K562 (cell line): ENCODE results near the gene CENPP. TPM values are rescaled to one million over a fixed set of nuclear protein-coding genes. Genes with fewer than 3 reads are reported as not detected.

Source experiments
- ATAC-seq: fragments of 200-7000 bp; cut with Tn5 transposase; 3 replicates; pipeline ENCODE4 v1.9.1; 2020; ENCODE audit warnings: moderate library complexity
- BruUV-seq: library from RNA; stranded (reverse); fragments of 400-500 nt; replicated peaks from 2 replicates; lab custom pipeline; 2021; lab: Mats Ljungman, UMichigan
- CTCF ChIA-PET: fragments of 300-600 bp; formaldehyde crosslinking; extraction: SDS; loops from one replicate; lab custom pipeline; 2021; ENCODE audit warnings: low intra/inter-chr PET ratio; lab: Yijun Ruan, JAX
- POLR2A ChIA-PET: fragments of 300-600, 350-650 bp; sonication (Branson Sonifier 250); formaldehyde crosslinking; extraction: SDS; loops from one replicate; lab custom pipeline; 2021; ENCODE audit warnings: antibody characterized with exemption, inconsistent platforms; lab: Yijun Ruan, JAX
- DNase-seq, 4 experiments: peaks; one replicate each; pipeline versions ENCODE4 v3.0.0 to v3.0.0-alpha.2; 2011 to 2018; ENCODE audit warnings: low spot score in 3 of 4, mixed read lengths in 3 of 4; ENCODE audit errors: extremely low read depth in 1 of 4
- FAIRE-seq: peaks from 2 replicates; lab custom pipeline; 2011; peaks lifted over from hg19 to GRCh38; lab: Jason Lieb, UNC
- H2AFZ ChIP-seq: 2 replicates; pipeline ENCODE4 v1.6.0; 2011; ENCODE audit warnings: low read depth, low read length, control low read depth, inconsistent platforms
- H3K27ac ChIP-seq: fragments of 200-600 bp; 3 replicates; pipeline ENCODE4 v1.8.0; 2011; ENCODE audit warnings: low read depth, mild to moderate bottlenecking, control low read depth, inconsistent platforms, low read length, moderate library complexity, mixed read lengths; ENCODE audit errors: extremely low read depth
- H3K27me3 ChIP-seq, 2 experiments: fragments of 300-600 bp in 1 of 2; 2 replicates in 1 of 2; 3 replicates in 1 of 2; pipeline versions ENCODE4 v1.6.0 to v1.8.0; 2011; ENCODE audit warnings: inconsistent platforms in 2 of 2, low read length in 2 of 2, mild to moderate bottlenecking in 1 of 2, mixed read lengths in 1 of 2, moderate library complexity in 1 of 2; ENCODE audit not compliant: control insufficient read depth in 2 of 2, insufficient read depth in 2 of 2
- H3K36me3 ChIP-seq: fragments of 300-600 bp; 3 replicates; pipeline ENCODE4 v1.8.0; 2011; ENCODE audit warnings: mild to moderate bottlenecking, low read length, inconsistent platforms; ENCODE audit not compliant: control insufficient read depth, insufficient read depth
- H3K4me1 ChIP-seq, 2 experiments: fragments of 200-600 bp in 1 of 2; replicated peaks in 1 of 2; 2 replicates in 1 of 2; 3 replicates in 1 of 2; pipeline versions ENCODE4 v1.5.1 to v1.8.0; 2011; ENCODE audit warnings: inconsistent platforms in 2 of 2, low read length in 2 of 2, mild to moderate bottlenecking in 1 of 2, mixed read lengths in 1 of 2, moderate library complexity in 1 of 2; ENCODE audit not compliant: control insufficient read depth in 2 of 2, insufficient read depth in 2 of 2
- H3K4me2 ChIP-seq: 2 replicates; pipeline ENCODE4 v1.6.1; 2011; ENCODE audit warnings: low read length, control low read depth, inconsistent platforms, mixed read lengths; ENCODE audit not compliant: insufficient read depth
- H3K4me3 ChIP-seq: fragments of 200-600 bp; sonication (generic), shearing (Covaris generic); 2 replicates; pipeline ENCODE4 v1.5.1; 2016; ENCODE audit warnings: control low read depth, inconsistent platforms
- H3K79me2 ChIP-seq: fragments of 200-600 bp; 3 replicates; pipeline ENCODE4 v1.8.0; 2011; ENCODE audit warnings: low read length, inconsistent platforms; ENCODE audit not compliant: control insufficient read depth, insufficient read depth
- H3K9ac ChIP-seq, 2 experiments: 2 replicates each; pipeline versions ENCODE4 v1.6.0 to v1.6.1; 2011; ENCODE audit warnings: low read depth in 2 of 2, low read length in 2 of 2, control low read depth in 1 of 2, inconsistent platforms in 1 of 2, mild to moderate bottlenecking in 1 of 2, mixed read lengths in 1 of 2; ENCODE audit not compliant: insufficient read depth in 1 of 2
- H3K9me1 ChIP-seq: one replicate; pipeline ENCODE4 v1.6.0; 2011; ENCODE audit warnings: inconsistent platforms, mild to moderate bottlenecking, low read length, moderate library complexity; ENCODE audit not compliant: control insufficient read depth, insufficient read depth
- H3K9me3 ChIP-seq: replicated peaks from 2 replicates; pipeline ENCODE4 v1.5.1; 2011; ENCODE audit warnings: low read depth, low read length, inconsistent platforms; ENCODE audit not compliant: control insufficient read depth, insufficient read depth
- H4K20me1 ChIP-seq: replicated peaks from 2 replicates; pipeline ENCODE4 v1.6.1; 2011; ENCODE audit warnings: low read length, inconsistent platforms, mixed read lengths; ENCODE audit not compliant: control insufficient read depth, insufficient read depth
- CBFA2T2 ChIP-seq: fragments of 450-650 bp; conservative IDR thresholded peaks from 2 replicates; pipeline ENCODE4 v1.6.1; 2017; ENCODE audit warnings: mild to moderate bottlenecking
- CBFA2T3 ChIP-seq: fragments of 450-650 bp; IDR thresholded peaks from 2 replicates; pipeline ENCODE4 v1.6.1; 2017
- DPF2 ChIP-seq: fragments of 450-650 bp; IDR thresholded peaks from 2 replicates; pipeline ENCODE4 v1.6.1; 2016
- ELF2 ChIP-seq: fragments of 250-450 bp; sonication (Bioruptor Pico); IDR thresholded peaks from 2 replicates; pipeline ENCODE4 v1.5.0; 2021; ENCODE audit warnings: mild to moderate bottlenecking
- MEF2D ChIP-seq: conservative IDR thresholded peaks from 2 replicates; pipeline ENCODE4 v1.6.1; 2016; ENCODE audit warnings: low read depth, missing genetic modification characterization, missing compliant biosample characterization
- MEIS2 ChIP-seq: fragments of 450-650 bp; IDR thresholded peaks from 2 replicates; pipeline ENCODE4 v1.6.1; 2014; ENCODE audit warnings: mild to moderate bottlenecking; ENCODE audit not compliant: partially characterized antibody
- POLR2AphosphoS5 ChIP-seq: IDR thresholded peaks from 2 replicates; pipeline ENCODE4 v1.6.1; 2011; ENCODE audit warnings: mild to moderate bottlenecking, low read depth, low read length, moderate library complexity; ENCODE audit not compliant: control insufficient read depth, insufficient read depth
- RB1 ChIP-seq: fragments of 450-650 bp; IDR thresholded peaks from 2 replicates; pipeline ENCODE4 v1.6.1; 2017; ENCODE audit warnings: low read depth, mild to moderate bottlenecking
- TAL1 ChIP-seq: fragments of 450-650 bp; IDR thresholded peaks from 2 replicates; pipeline ENCODE4 v1.6.1; 2016; ENCODE audit warnings: mild to moderate bottlenecking
- TEAD4 ChIP-seq, 2 experiments: sonication (generic) in 1 of 2; formaldehyde crosslinking in 1 of 2; IDR thresholded peaks; 2 replicates each; pipeline versions ENCODE4 v1.6.1 to v1.8.0; 2012 to 2022; ENCODE audit warnings: borderline replicate concordance in 1 of 2, inconsistent platforms in 1 of 2, low read length in 1 of 2, mild to moderate bottlenecking in 1 of 2, missing genetic modification reagents in 1 of 2
- ZKSCAN1 ChIP-seq: fragments of 150-350 bp; IDR thresholded peaks from 2 replicates; pipeline ENCODE4 v1.6.1; 2016; ENCODE audit warnings: low read depth, low read length
- ZNF274 ChIP-seq: IDR thresholded peaks from 2 replicates; pipeline ENCODE4 v1.6.1; 2011; ENCODE audit warnings: low read depth, mild to moderate bottlenecking, low read length, moderate library complexity, borderline replicate concordance
- WGBS: fragments of 100-300 bp; shearing (Covaris generic); methylation state at CpG from one replicate; pipeline ENCODE4 v1.1.6; 2016; ENCODE audit warnings: low coverage, mixed read lengths; ENCODE audit not compliant: insufficient coverage; ENCODE audit errors: missing lambda C conversion rate; 5-methylcytosine and 5-hydroxymethylcytosine counted together
- in situ Hi-C: fragments of 300-500 bp; cut with MboI; formaldehyde crosslinking; loops from 4 replicates; pipeline ENCODE4 v1.15.0; 2018; ENCODE audit warnings: inconsistent platforms, mixed read lengths
- intact Hi-C: fragments of 100-400 bp; cut with micrococcal nuclease; formaldehyde crosslinking; loops from 2 replicates; pipeline ENCODE4 v1.14.2; 2022
- polyA plus RNA-seq, 8 experiments: library from polyadenylated mRNA; depleted of rRNA in 4 of 8; stranded (reverse) in 5 of 8; unstranded in 3 of 8; fragments of >200 nt; fragmentation: Nextera tagmentation in 2 of 8; fragmentation: Illumina TruSeq in 1 of 8; extraction: Ambion mirVana in 2 of 8; extraction: Trizol in 1 of 8; gene quantifications; 2 replicates each; pipeline versions ENCODE4 v1.2.1 to v1.2.3, GENCODE V29; 2011 to 2014; ENCODE audit warnings: inconsistent platforms in 1 of 8, missing spikeins in 1 of 8
- total RNA-seq, 7 experiments: library from RNA; depleted of rRNA in 6 of 7; stranded (reverse); fragments of >200 nt in 6 of 7; fragmentation: Illumina TruSeq in 2 of 7; extraction: Trizol in 2 of 7; gene quantifications; 2 replicates each; pipeline versions ENCODE4 v1.2.1 to v1.2.3, GENCODE V29; 2011 to 2021; ENCODE audit warnings: low replicate concordance in 1 of 7
- TF ChIP-seq, protein P1 (sequence below): fragments of 450-650 bp; IDR thresholded peaks from 2 replicates; pipeline ENCODE4 v1.6.1; 2016; ENCODE audit warnings: mild to moderate bottlenecking
- TF ChIP-seq, protein P2 (sequence below): sonication (generic); formaldehyde crosslinking; IDR thresholded peaks from 2 replicates; pipeline ENCODE4 v1.8.0; 2023; ENCODE audit warnings: mild to moderate bottlenecking, missing genetic modification reagents

Gene CENPP
- total and polyA plus RNA-seq, 9 of the 15 experiments (the other 6 are each of a cell fraction or from before 2014, with no cell fraction given), result 8.0 to 28.5 (median 17.9) TPM

DNA sequence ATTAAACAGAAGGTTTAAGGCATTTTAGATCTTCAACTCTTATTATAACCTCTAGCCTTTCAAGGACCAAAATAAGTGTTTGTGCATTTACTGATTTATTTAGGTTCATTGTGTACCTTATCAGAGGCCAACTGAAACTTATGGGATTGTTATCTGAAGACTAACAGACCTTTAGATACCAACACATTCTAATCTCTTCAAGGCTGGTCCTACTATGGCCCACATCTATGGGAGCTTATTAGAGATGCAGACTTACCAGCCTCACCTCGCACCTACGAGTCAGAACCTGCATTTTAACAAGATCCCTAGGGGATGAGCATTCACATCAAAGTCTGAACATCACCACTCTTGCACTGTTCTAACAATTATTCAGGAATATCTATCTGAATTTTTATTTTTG lies 34.2 kb upstream of the CENPP start:
- Histone ChIP-seq H3K27me3 (no peaks in the 10 kb centered on the region), H3K79me2 (peaks cover 95% of the 10 kb centered on the region), H3K27ac (no peak overlapping the region), H3K4me2 (peak overlapping the region; percentile 100), H3K9me3 (no peaks in the 10 kb centered on the region), H4K20me1 (peaks cover 5% of the 10 kb centered on the region), H3K9ac (peak overlapping the region in 1 of 2 experiments; percentile 100; a peak in 1 of 4 replicates), H3K4me3 (peak overlapping the region; percentile 70)
- in situ Hi-C loops, result no loop called here
- no peak for ATAC-seq
- no TSS peak for BruUV-seq
- 0 out of 2 replicates have a peak, but pooled peaks have one; percentile 31 for TF ChIP-seq CBFA2T2
- peak; percentile 54; the same call in 1 of the 2 replicates for TF ChIP-seq CBFA2T3
- no peak for TF ChIP-seq ELF2 (CRISPR knock-in tag)
- TF ChIP-seq TAL1, result peak; percentile 31; the same call in 1 of the 2 replicates
- 0 out of 2 replicates have a peak, but pooled peaks have one; percentile 54 for TF ChIP-seq ZKSCAN1
- TF ChIP-seq POLR2AphosphoS5, result peak; percentile 19; the same call in 1 of the 2 replicates
- TF ChIP-seq, protein P1, sequence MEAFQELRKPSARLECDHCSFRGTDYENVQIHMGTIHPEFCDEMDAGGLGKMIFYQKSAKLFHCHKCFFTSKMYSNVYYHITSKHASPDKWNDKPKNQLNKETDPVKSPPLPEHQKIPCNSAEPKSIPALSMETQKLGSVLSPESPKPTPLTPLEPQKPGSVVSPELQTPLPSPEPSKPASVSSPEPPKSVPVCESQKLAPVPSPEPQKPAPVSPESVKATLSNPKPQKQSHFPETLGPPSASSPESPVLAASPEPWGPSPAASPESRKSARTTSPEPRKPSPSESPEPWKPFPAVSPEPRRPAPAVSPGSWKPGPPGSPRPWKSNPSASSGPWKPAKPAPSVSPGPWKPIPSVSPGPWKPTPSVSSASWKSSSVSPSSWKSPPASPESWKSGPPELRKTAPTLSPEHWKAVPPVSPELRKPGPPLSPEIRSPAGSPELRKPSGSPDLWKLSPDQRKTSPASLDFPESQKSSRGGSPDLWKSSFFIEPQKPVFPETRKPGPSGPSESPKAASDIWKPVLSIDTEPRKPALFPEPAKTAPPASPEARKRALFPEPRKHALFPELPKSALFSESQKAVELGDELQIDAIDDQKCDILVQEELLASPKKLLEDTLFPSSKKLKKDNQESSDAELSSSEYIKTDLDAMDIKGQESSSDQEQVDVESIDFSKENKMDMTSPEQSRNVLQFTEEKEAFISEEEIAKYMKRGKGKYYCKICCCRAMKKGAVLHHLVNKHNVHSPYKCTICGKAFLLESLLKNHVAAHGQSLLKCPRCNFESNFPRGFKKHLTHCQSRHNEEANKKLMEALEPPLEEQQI, result no peak
- no peak for TF ChIP-seq MEF2D (tag)
- no peak for TF ChIP-seq RB1
- TF ChIP-seq TEAD4 (IDR thresholded peaks at IDR 0.05; ENCODE audit: low read length), result 0 out of 2 replicates have a peak, but pooled peaks have one; percentile 11
- no peak for TF ChIP-seq TEAD4 (CRISPR knock-in tag; IDR thresholded peaks at IDR 0.05; ENCODE audit: borderline replicate concordance)
- TF ChIP-seq, protein P2, sequence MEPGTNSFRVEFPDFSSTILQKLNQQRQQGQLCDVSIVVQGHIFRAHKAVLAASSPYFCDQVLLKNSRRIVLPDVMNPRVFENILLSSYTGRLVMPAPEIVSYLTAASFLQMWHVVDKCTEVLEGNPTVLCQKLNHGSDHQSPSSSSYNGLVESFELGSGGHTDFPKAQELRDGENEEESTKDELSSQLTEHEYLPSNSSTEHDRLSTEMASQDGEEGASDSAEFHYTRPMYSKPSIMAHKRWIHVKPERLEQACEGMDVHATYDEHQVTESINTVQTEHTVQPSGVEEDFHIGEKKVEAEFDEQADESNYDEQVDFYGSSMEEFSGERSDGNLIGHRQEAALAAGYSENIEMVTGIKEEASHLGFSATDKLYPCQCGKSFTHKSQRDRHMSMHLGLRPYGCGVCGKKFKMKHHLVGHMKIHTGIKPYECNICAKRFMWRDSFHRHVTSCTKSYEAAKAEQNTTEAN (CRISPR knock-in tag), result no peak
- TF ChIP-seq MEIS2, result no peak
- 0 out of 2 replicates have a peak, but pooled peaks have one; percentile 10 for TF ChIP-seq DPF2
- TF ChIP-seq ZNF274, result no peak
- TF ChIP-seq, all 486 proteins: peak for 7
- Histone ChIP-seq H3K4me1 (peaks cover 7 to 23% of the 10 kb centered on the region in 2 experiments), H2AFZ (no peak overlapping the region), H3K9me1 (peaks cover 4% of the 10 kb centered on the region), H3K36me3 (peaks cover 69% of the 10 kb centered on the region)
- intact Hi-C loops, result no loop called here
- ChIA-PET POLR2A (interaction anchor here (0.6 to 3.7 kb wide), 9 partner anchors 11 to 371 kb away, joined by 3 to 58 read pairs (median 4); partner anchors contain the start of gene CENPP), CTCF (no interaction called here)
- no peak for DNase-seq
- FAIRE-seq, result no peak
- WGBS, result 10% methylated on average over 2 of the region's 2 CpGs
